Head of caudate nucleus (tissue), 42 donors: ENCODE results near the gene NR0B2.
A peak's percentile ranks its signal among the peaks of the same experiment; 100 is the strongest.
"Not testable (repeated sequence)": the region's sequence is repeated elsewhere in the genome, so short reads cannot be mapped to it uniquely, and the experiment has no call there.

Source experiments
- DNase-seq, 42 donors: peaks; one replicate each; pipeline versions ENCODE4 v3.0.0 to v3.0.0-alpha.2; 2020 to 2021; ENCODE audit warnings: mixed read lengths in 7 of 42
- intact Hi-C: fragments of 100-400 bp; cut with DNase I; formaldehyde crosslinking; loops from one replicate; pipeline ENCODE4 v1.15.0; 2022

The NR0B2 gene

GRCh38 chr1:26913754-26914619 lies at the start of gene NR0B2:
Gene NR0B2, minus strand, starts transcription at chr1:26913975. Its CDS starts 35 bp downstream, at chr1:26913940.
- no peak for DNase-seq
- intact Hi-C loops: no loop called here

- intact Hi-C loops: no loop called here
These were observed 48.1 kb upstream of the NR0B2 start for GRCh38 chr1:26961826-26962225.

GRCh38 chr1:26960625-26960966 lies 46.8 kb upstream of the NR0B2 start:
- intact Hi-C loops: no loop called here

More at GRCh38 chr1:26961826-26962225, 48.1 kb upstream of the NR0B2 start:
- no peak for DNase-seq

GRCh38 chr1:26959722-26960624 lies 46.2 kb upstream of the NR0B2 start, which contains the start of gene KDF1:
Gene KDF1, minus strand, starts transcription at chr1:26960468. Its CDS starts 8,088 bp downstream, at chr1:26952380.
- intact Hi-C loops: no loop called here
- DNase-seq: peak in 2 of 42 donors; percentile 12 to 30

More at GRCh38 chr1:26960625-26960966, 46.8 kb upstream of the NR0B2 start:
- no peak for DNase-seq

GRCh38 chr1:26959270-26959669 lies 45.5 kb upstream of the NR0B2 start:
- DNase-seq: no peak
- intact Hi-C loops: no loop called here

- no peak for DNase-seq
- intact Hi-C loops: no loop called here
These were observed 43.5 kb upstream of the NR0B2 start for GRCh38 chr1:26957306-26957705.

GRCh38 chr1:26956321-26956720 lies 42.5 kb upstream of the NR0B2 start:
- intact Hi-C loops: no loop called here
- no peak for DNase-seq

- no peak for DNase-seq
These were observed 39.6 kb upstream of the NR0B2 start for GRCh38 chr1:26953374-26953773.

GRCh38 chr1:26951821-26952497 lies 38.2 kb upstream of the NR0B2 start:
- no peak for DNase-seq
- intact Hi-C loops: no loop called here

More at GRCh38 chr1:26953374-26953773, 39.6 kb upstream of the NR0B2 start:
- intact Hi-C loops: no loop called here

- intact Hi-C loops: no loop called here
- DNase-seq: no peak
These were observed 37.4 kb upstream of the NR0B2 start for GRCh38 chr1:26951216-26951615.

- intact Hi-C loops: no loop called here
- no peak for DNase-seq
These were observed 36.8 kb upstream of the NR0B2 start for GRCh38 chr1:26950602-26951001.

GRCh38 chr1:26949926-26950319 lies 36.1 kb upstream of the NR0B2 start:
- no peak for DNase-seq
- intact Hi-C loops: no loop called here

GRCh38 chr1:26949266-26949925 lies 35.6 kb upstream of the NR0B2 start:
- intact Hi-C loops: no loop called here
- no peak for DNase-seq

- intact Hi-C loops, DNase-seq: not testable (repeated sequence)
These were observed 34.9 kb upstream of the NR0B2 start for GRCh38 chr1:26948725-26949057.

GRCh38 chr1:26946270-26946669 lies 32.5 kb upstream of the NR0B2 start:
- peak in 6 of 42 donors; percentile 3 to 36 (median 16) for DNase-seq
- intact Hi-C loops: no loop called here

GRCh38 chr1:26945728-26946127 lies 32.0 kb upstream of the NR0B2 start:
- no peak for DNase-seq
- intact Hi-C loops: no loop called here

- no peak for DNase-seq
- intact Hi-C loops: no loop called here
These were observed 31.4 kb upstream of the NR0B2 start for GRCh38 chr1:26945138-26945537.

- DNase-seq: no peak
These were observed 28.9 kb upstream of the NR0B2 start for GRCh38 chr1:26942656-26943055.

GRCh38 chr1:26941311-26941710 lies 27.5 kb upstream of the NR0B2 start:
- intact Hi-C loops: no loop called here
- no peak for DNase-seq

More at GRCh38 chr1:26942656-26943055, 28.9 kb upstream of the NR0B2 start:
- intact Hi-C loops: no loop called here
